Measurements from ENCODE around the gene GPR183.

Gene GPR183

GRCh38 chr13:99264051-99264450, 43.1 kb downstream of the GPR183 start:
- TF ChIP-seq EZH2 (IDR thresholded peaks at IDR 0.05) (no peak), FOXP2 (optimal IDR thresholded peaks at IDR 0.05; ENCODE audit: control extremely low read depth, extremely low read length, insufficient read depth) (no peak), POLR2AphosphoS5 (IDR thresholded peaks at IDR 0.05; ENCODE audit: borderline replicate concordance, low read depth, low read length) (no peak)
- no peak overlapping the region for H3K4me3 ChIP-seq
- H3K36me3 ChIP-seq (ENCODE audit: insufficient read depth, low read length): peaks cover 2% of the 10 kb centered on the region; the same call in 1 of the 2 replicates

GRCh38 chr13:99263126-99263785, 43.9 kb downstream of the GPR183 start:
- Histone ChIP-seq H3K9me3 (ENCODE audit: low read depth, low read length) (no peaks in the 10 kb centered on the region), H3K9ac (ENCODE audit: insufficient read length) (no peak overlapping the region), H3K4me3 (no peak overlapping the region), H3K36me3 (ENCODE audit: insufficient read depth, low read length) (peaks cover 2% of the 10 kb centered on the region; the same call in 1 of the 2 replicates), H3K27ac (no peak overlapping the region)
- no peak for DNase-seq (ENCODE audit: low read depth, low spot score)
- no peak for TF ChIP-seq EZH2 (IDR thresholded peaks at IDR 0.05)
- no peak for TF ChIP-seq POLR2AphosphoS5 (IDR thresholded peaks at IDR 0.05; ENCODE audit: borderline replicate concordance, low read depth, low read length)
- no peak for TF ChIP-seq FOXP2 (optimal IDR thresholded peaks at IDR 0.05; ENCODE audit: control extremely low read depth, extremely low read length, insufficient read depth)

More at GRCh38 chr13:99264051-99264450, 43.1 kb downstream of the GPR183 start:
- DNase-seq (ENCODE audit: low read depth, low spot score): no peak
- Histone ChIP-seq H3K27ac (no peak overlapping the region), H3K9me3 (ENCODE audit: low read depth, low read length) (no peaks in the 10 kb centered on the region), H3K9ac (ENCODE audit: insufficient read length) (no peak overlapping the region)

- no peak for DNase-seq (ENCODE audit: low read depth, low spot score)
- Histone ChIP-seq H3K9ac (ENCODE audit: insufficient read length) (no peak overlapping the region), H3K27ac (no peak overlapping the region), H3K36me3 (ENCODE audit: insufficient read depth, low read length) (peaks cover 2% of the 10 kb centered on the region; the same call in 1 of the 2 replicates), H3K4me3 (no peak overlapping the region), H3K9me3 (ENCODE audit: low read depth, low read length) (no peaks in the 10 kb centered on the region)
- no peak for TF ChIP-seq FOXP2 (optimal IDR thresholded peaks at IDR 0.05; ENCODE audit: control extremely low read depth, extremely low read length, insufficient read depth)
- TF ChIP-seq POLR2AphosphoS5 (IDR thresholded peaks at IDR 0.05; ENCODE audit: borderline replicate concordance, low read depth, low read length): no peak
- no peak for TF ChIP-seq EZH2 (IDR thresholded peaks at IDR 0.05)
Measured at GRCh38 chr13:99261059-99261458, 46.1 kb downstream of the GPR183 start.

GRCh38 chr13:99260216-99260615, 47.0 kb downstream of the GPR183 start:
- no peak overlapping the region for H3K4me3 ChIP-seq
- H3K27ac ChIP-seq: no peak overlapping the region
- no peak for DNase-seq (ENCODE audit: low read depth, low spot score)
- no peaks in the 10 kb centered on the region for H3K9me3 ChIP-seq (ENCODE audit: low read depth, low read length)
- H3K9ac ChIP-seq (ENCODE audit: insufficient read length): no peak overlapping the region
- TF ChIP-seq EZH2 (IDR thresholded peaks at IDR 0.05): no peak
- no peak for TF ChIP-seq POLR2AphosphoS5 (IDR thresholded peaks at IDR 0.05; ENCODE audit: borderline replicate concordance, low read depth, low read length)
- no peak for TF ChIP-seq FOXP2 (optimal IDR thresholded peaks at IDR 0.05; ENCODE audit: control extremely low read depth, extremely low read length, insufficient read depth)
- H3K36me3 ChIP-seq (ENCODE audit: insufficient read depth, low read length): peaks cover 5% of the 10 kb centered on the region

- H3K4me3 ChIP-seq: no peak overlapping the region
- H3K27ac ChIP-seq: no peak overlapping the region
- H3K9me3 ChIP-seq (ENCODE audit: low read depth, low read length): no peaks in the 10 kb centered on the region
- H3K9ac ChIP-seq (ENCODE audit: insufficient read length): no peak overlapping the region
- DNase-seq (ENCODE audit: low read depth, low spot score): no peak
- H3K36me3 ChIP-seq (ENCODE audit: insufficient read depth, low read length): peaks cover 12% of the 10 kb centered on the region
- TF ChIP-seq FOXP2 (optimal IDR thresholded peaks at IDR 0.05; ENCODE audit: control extremely low read depth, extremely low read length, insufficient read depth) (no peak), POLR2AphosphoS5 (IDR thresholded peaks at IDR 0.05; ENCODE audit: borderline replicate concordance, low read depth, low read length) (no peak), EZH2 (IDR thresholded peaks at IDR 0.05) (no peak)
Measured at GRCh38 chr13:99258946-99259345, 48.3 kb downstream of the GPR183 start.

GRCh38 chr13:99258210-99258860, 48.9 kb downstream of the GPR183 start, which contains the start of gene GPR18:
TSS of gene GPR18 (minus strand) at chr13:99258379. CDS start at chr13:99255872, 2,507 bp downstream.
- Histone ChIP-seq H3K27ac (no peak within 1 kb of the TSS), H3K36me3 (ENCODE audit: insufficient read depth, low read length) (peaks cover 14% of the 10 kb centered on the region), H3K9me3 (ENCODE audit: low read depth, low read length) (no peaks in the 10 kb centered on the region), H3K9ac (ENCODE audit: insufficient read length) (no peak within 1 kb of the TSS), H3K4me3 (no peak within 1 kb of the TSS)
- DNase-seq (ENCODE audit: low read depth, low spot score): no peak
- TF ChIP-seq POLR2AphosphoS5 (IDR thresholded peaks at IDR 0.05; ENCODE audit: borderline replicate concordance, low read depth, low read length): no peak

- TF ChIP-seq POLR2AphosphoS5 (IDR thresholded peaks at IDR 0.05; ENCODE audit: borderline replicate concordance, low read depth, low read length) (no peak), FOXP2 (optimal IDR thresholded peaks at IDR 0.05; ENCODE audit: control extremely low read depth, extremely low read length, insufficient read depth) (no peak), EZH2 (IDR thresholded peaks at IDR 0.05) (no peak)
- H3K4me3 ChIP-seq: no peak overlapping the region
- H3K9ac ChIP-seq (ENCODE audit: insufficient read length): no peak overlapping the region
Measured at GRCh38 chr13:99257291-99257690, 49.9 kb downstream of the GPR183 start.

GRCh38 chr13:99256709-99257108, 50.5 kb downstream of the GPR183 start:
- Histone ChIP-seq H3K4me3 (no peak overlapping the region), H3K36me3 (ENCODE audit: insufficient read depth, low read length) (peaks cover 14% of the 10 kb centered on the region), H3K9me3 (ENCODE audit: low read depth, low read length) (no peaks in the 10 kb centered on the region), H3K27ac (no peak overlapping the region), H3K9ac (ENCODE audit: insufficient read length) (no peak overlapping the region)
- TF ChIP-seq EZH2 (IDR thresholded peaks at IDR 0.05) (no peak), POLR2AphosphoS5 (IDR thresholded peaks at IDR 0.05; ENCODE audit: borderline replicate concordance, low read depth, low read length) (no peak), FOXP2 (optimal IDR thresholded peaks at IDR 0.05; ENCODE audit: control extremely low read depth, extremely low read length, insufficient read depth) (no peak)
- no peak for DNase-seq (ENCODE audit: low read depth, low spot score)

More at GRCh38 chr13:99257291-99257690, 49.9 kb downstream of the GPR183 start:
- no peak overlapping the region for H3K27ac ChIP-seq
- H3K9me3 ChIP-seq (ENCODE audit: low read depth, low read length): no peaks in the 10 kb centered on the region
- peaks cover 14% of the 10 kb centered on the region for H3K36me3 ChIP-seq (ENCODE audit: insufficient read depth, low read length)
- DNase-seq (ENCODE audit: low read depth, low spot score): no peak

Measured in SK-N-MC (cell line).